Smooth muscle cell (in vitro differentiated cells): ENCODE data around the gene LGALS9C. TPM values are rescaled to one million over a fixed set of nuclear protein-coding genes. Genes with fewer than 3 reads are reported as not detected.
"Not testable (repeated sequence)": the region's sequence is repeated elsewhere in the genome, so short reads cannot be mapped to it uniquely, and the experiment has no call there.

ENCODE experiments used
- DNase-seq: peaks from one replicate; lab custom pipeline; 2025; ENCODE audit not compliant: unreplicated experiment; lab: John Stamatoyannopoulos, UW
- H2AFZ ChIP-seq: fragments of 200-600 bp; sonication (generic); 2 replicates; pipeline ENCODE4 v1.6.0; 2016; ENCODE audit warnings: antibody characterized with exemption, low read depth, mild to moderate bottlenecking
- H3F3A ChIP-seq: fragments of 200-600 bp; sonication (generic); 2 replicates; pipeline ENCODE4 v1.6.0; 2017; ENCODE audit warnings: antibody characterized with exemption, low read depth
- H3K27ac ChIP-seq: fragments of 200-600 bp; sonication (generic); 2 replicates; pipeline ENCODE4 v1.5.1; 2016; ENCODE audit warnings: low read depth, mild to moderate bottlenecking
- H3K27me3 ChIP-seq: fragments of 200-600 bp; sonication (generic); 2 replicates; pipeline ENCODE4 v1.6.1; 2016; ENCODE audit warnings: low read depth, mild to moderate bottlenecking
- H3K36me3 ChIP-seq: fragments of 200-600 bp; sonication (generic); 2 replicates; pipeline ENCODE4 v1.5.1; 2016; ENCODE audit warnings: low read depth
- H3K4me1 ChIP-seq: fragments of 200-600 bp; sonication (generic); 2 replicates; pipeline ENCODE4 v1.5.1; 2016; ENCODE audit warnings: low read depth
- H3K4me2 ChIP-seq: fragments of 200-600 bp; sonication (generic); 2 replicates; pipeline ENCODE4 v1.6.0; 2016; ENCODE audit warnings: mild to moderate bottlenecking
- H3K4me3 ChIP-seq: fragments of 200-600 bp; sonication (generic); 2 replicates; pipeline ENCODE4 v1.5.1; 2016; ENCODE audit warnings: mild to moderate bottlenecking
- H3K79me2 ChIP-seq: fragments of 200-600 bp; sonication (generic); 2 replicates; pipeline ENCODE4 v1.6.0; 2016; ENCODE audit warnings: low read depth, mild to moderate bottlenecking
- H3K9ac ChIP-seq: fragments of 200-600 bp; sonication (generic); 2 replicates; pipeline ENCODE4 v1.6.0; 2016; ENCODE audit warnings: low read depth
- H3K9me3 ChIP-seq: fragments of 200-600 bp; sonication (generic); replicated peaks from 2 replicates; pipeline ENCODE4 v1.5.1; 2016; ENCODE audit warnings: low read depth
- H4K20me1 ChIP-seq: fragments of 200-600 bp; sonication (generic); 2 replicates; pipeline ENCODE4 v1.6.0; 2016; ENCODE audit warnings: low read depth
- CTCF ChIP-seq: fragments of 200-600 bp; sonication (generic); IDR thresholded peaks from 2 replicates; pipeline ENCODE4 v1.5.1; 2017; ENCODE audit warnings: borderline replicate concordance, mild to moderate bottlenecking, antibody characterized with exemption; ENCODE audit not compliant: insufficient read depth, poor library complexity, severe bottlenecking
- whole genome bisulfite sequencing: methylation state at CpG from one replicate; pipeline ENCODE4 v1.1.7; 2016; ENCODE audit warnings: low lambda C conversion rate; 5-methylcytosine and 5-hydroxymethylcytosine counted together
- polyA plus RNA-seq: library from polyadenylated mRNA; unstranded; fragments of >200 nt; fragmentation: Nextera tagmentation; extraction: Ambion mirVana; gene quantifications from 2 replicates; pipeline ENCODE4 v1.2.1, GENCODE V29; 2016
- total RNA-seq: library from RNA; depleted of rRNA; stranded (reverse); fragments of >200 nt; gene quantifications from 2 replicates; pipeline ENCODE4 v1.2.3, GENCODE V29; 2014

LGALS9C gene
- total and polyA plus RNA-seq, 2 experiments from 2014 or later, result 0.88 to 22.0 TPM

DNA sequence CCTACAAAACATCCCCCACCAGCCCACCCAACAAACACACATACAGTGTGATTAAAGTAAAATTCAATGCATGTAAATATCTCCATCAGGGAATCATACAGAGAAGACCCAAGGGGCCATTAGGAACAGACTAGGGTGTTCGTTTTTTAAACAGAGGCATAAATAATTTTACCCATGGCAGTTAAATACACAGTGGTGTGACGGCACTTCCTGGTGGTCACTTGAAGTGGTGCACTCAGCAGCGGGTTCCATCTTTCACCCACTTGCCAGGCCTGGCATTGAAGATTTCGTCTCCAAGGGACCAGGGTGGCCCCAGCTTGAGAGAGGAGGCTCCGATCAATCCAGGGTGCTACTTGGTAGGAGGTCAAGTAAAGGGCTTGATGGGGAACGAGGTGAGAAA lies 20.5 kb downstream of the LGALS9C start:
- H3F3A ChIP-seq, H2AFZ ChIP-seq, H3K27ac ChIP-seq, H3K9me3 ChIP-seq, H3K9ac ChIP-seq, DNase-seq, H3K4me1 ChIP-seq, H3K4me2 ChIP-seq, H4K20me1 ChIP-seq, H3K27me3 ChIP-seq, H3K79me2 ChIP-seq, H3K36me3 ChIP-seq, H3K4me3 ChIP-seq: not testable (repeated sequence)
- TF ChIP-seq CTCF, result peak; percentile 25
- WGBS, result 64% methylated on average over 5 of the region's 6 CpGs

DNA sequence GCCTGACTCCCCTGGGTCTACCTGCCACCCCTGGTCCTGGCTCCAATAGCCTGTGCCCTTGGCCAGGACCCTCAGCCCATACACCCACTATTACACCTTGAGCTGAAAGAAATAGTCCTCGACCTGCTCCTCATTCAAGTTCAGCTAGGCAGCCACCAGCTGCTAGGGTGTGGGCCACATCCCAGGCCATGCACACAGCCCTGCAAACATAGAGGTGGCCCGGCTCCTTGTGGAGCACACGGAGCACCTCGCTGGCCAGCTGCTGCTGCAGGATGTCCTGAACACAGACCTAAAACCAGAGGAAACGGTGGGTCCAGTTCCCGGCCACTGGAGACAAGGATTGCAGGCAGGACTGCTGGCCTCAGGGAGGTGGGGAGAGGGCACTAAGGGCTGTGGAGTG lies 22.5 kb downstream of the LGALS9C start:
- not testable (repeated sequence) for H3K36me3 ChIP-seq, H3K9ac ChIP-seq, H3K79me2 ChIP-seq, H3K27ac ChIP-seq, H3K4me2 ChIP-seq, H3K27me3 ChIP-seq, H3F3A ChIP-seq, H2AFZ ChIP-seq, H4K20me1 ChIP-seq, H3K4me3 ChIP-seq, H3K9me3 ChIP-seq, H3K4me1 ChIP-seq, DNase-seq
- 92% methylated on average over 2 of the region's 6 CpGs for WGBS

DNA sequence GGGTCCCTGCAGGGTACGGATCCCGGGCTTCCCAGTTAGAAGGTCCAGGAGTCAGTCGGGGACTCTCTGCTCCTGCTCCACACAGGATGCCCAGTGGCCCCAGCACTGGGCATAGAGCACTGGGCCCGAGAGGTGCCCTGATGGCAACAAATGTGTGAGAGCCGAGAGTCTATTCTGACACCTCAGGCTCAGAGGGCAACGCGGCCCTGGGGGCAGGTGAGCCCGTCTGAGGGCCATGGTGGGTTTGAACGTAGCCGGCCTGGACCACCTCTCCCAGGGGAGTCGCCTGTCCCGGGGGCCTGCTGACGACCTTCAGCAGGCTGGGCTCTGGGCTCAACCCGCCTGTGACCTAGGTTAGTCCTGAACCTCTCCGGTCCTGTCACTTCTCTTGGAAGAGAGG lies 23.2 kb downstream of the LGALS9C start:
- H4K20me1 ChIP-seq, DNase-seq, H3K4me1 ChIP-seq, H3K27me3 ChIP-seq, H3K9me3 ChIP-seq, H3K27ac ChIP-seq, H3K36me3 ChIP-seq, H3K9ac ChIP-seq, H3K4me2 ChIP-seq, H3K79me2 ChIP-seq, H3F3A ChIP-seq, H3K4me3 ChIP-seq, H2AFZ ChIP-seq: not testable (repeated sequence)
- 93% methylated on average over 10 of the region's 15 CpGs for WGBS

DNA sequence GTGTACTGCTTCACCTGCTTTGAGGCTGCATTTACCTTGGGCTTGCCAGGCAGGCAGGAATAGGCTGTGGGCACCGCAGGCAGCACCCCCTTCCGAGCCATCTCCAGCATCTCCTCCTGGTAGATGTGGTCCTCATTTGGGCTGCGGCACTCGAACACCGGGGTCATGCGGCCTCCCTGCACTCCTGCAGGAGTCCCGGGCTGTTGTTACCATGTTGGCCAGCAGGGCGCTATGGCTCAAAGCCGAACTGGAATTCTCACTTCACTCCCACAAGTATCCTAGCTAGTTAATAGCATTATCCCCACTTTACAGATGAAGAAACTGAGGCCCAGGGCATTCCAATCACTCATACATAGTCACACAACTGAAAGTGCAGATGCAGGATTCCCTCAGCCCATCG lies 23.7 kb downstream of the LGALS9C start:
- not testable (repeated sequence) for H3K36me3 ChIP-seq, H2AFZ ChIP-seq, H3K4me2 ChIP-seq, DNase-seq, H3K79me2 ChIP-seq, H3K27ac ChIP-seq, H3K9me3 ChIP-seq, H3K4me3 ChIP-seq, H3K27me3 ChIP-seq, H3K9ac ChIP-seq, H3K4me1 ChIP-seq, H4K20me1 ChIP-seq, H3F3A ChIP-seq
- WGBS, result no CpG with 5 or more reads among the region's 10 CpGs

DNA sequence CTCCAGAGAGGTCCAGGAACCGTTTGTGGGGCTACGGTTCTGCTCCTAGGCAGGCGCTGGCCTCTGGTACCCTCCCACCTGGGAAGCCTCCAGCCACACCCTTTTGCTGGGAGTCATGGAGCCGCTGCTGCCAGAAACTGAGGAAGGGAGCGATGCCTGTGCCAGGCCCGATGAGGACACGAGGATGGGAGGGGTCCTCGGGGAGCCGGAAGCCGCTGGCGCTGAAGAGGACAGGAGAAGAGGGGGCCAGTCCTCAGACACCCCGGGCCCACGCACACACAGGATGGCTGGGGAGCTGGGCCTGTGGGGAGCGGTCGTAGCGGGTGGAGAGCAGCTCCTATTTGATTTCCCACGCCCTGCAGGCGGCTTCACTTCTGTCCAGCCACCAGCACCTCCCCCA lies 24.2 kb downstream of the LGALS9C start:
- not testable (repeated sequence) for DNase-seq, H3K4me2 ChIP-seq, H3K9ac ChIP-seq, H3K79me2 ChIP-seq, H3K36me3 ChIP-seq, H3K9me3 ChIP-seq, H3K4me1 ChIP-seq, H3F3A ChIP-seq, H4K20me1 ChIP-seq, H3K4me3 ChIP-seq, H2AFZ ChIP-seq, H3K27me3 ChIP-seq, H3K27ac ChIP-seq
- 84% methylated on average over 8 of the region's 18 CpGs for WGBS

GRCh38 chr17:18503221-18503620 lies 26.6 kb downstream of the LGALS9C start:
- not testable (repeated sequence) for H3K4me1 ChIP-seq, DNase-seq, H3K79me2 ChIP-seq, H4K20me1 ChIP-seq, H3K27ac ChIP-seq, H2AFZ ChIP-seq, H3K4me2 ChIP-seq, H3K36me3 ChIP-seq, H3K4me3 ChIP-seq, H3K27me3 ChIP-seq, H3K9me3 ChIP-seq, H3F3A ChIP-seq, H3K9ac ChIP-seq
- 60% methylated on average over 1 of the region's 5 CpGs for WGBS

DNA sequence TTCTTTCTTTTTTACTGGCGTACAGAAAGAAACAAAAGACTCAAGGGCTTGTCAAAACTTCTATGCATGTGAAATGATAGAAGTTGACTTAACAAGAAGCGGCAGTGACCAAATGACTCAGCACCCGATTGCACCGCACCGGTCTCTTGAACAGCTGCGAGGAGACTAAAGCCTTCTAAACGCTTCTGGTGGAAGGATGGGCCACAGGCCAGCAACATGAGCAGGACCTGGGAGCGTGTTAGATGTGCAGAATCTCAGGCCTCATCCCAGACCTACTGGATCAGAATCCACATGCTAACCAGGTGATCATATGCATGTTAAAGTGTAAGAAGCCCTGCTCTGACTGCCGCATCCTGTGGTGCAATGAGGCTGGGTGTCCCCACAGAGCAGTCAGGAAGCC lies 31.1 kb downstream of the LGALS9C start:
- H3F3A ChIP-seq, H3K4me2 ChIP-seq, DNase-seq, H3K4me3 ChIP-seq, H3K9me3 ChIP-seq, H3K36me3 ChIP-seq, H3K9ac ChIP-seq, H3K27ac ChIP-seq, H2AFZ ChIP-seq, H3K4me1 ChIP-seq, H4K20me1 ChIP-seq, H3K79me2 ChIP-seq, H3K27me3 ChIP-seq: not testable (repeated sequence)
- 92% methylated on average over 2 of the region's 9 CpGs for WGBS

DNA sequence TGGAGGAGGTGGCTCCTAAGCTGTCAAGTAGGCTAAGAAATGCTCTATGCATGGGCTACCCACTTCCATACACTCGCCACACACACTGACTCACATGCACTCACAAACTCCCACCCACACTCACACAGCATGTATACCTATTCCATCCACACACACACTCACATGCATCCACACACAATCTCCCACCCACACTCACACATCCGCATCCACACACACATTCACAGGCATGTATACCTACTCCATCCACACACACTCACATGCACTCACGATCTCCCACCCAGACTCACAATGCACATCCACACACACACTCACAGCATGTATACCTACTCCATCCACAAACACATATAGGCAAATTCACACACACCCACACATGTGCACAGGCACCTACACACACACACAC lies 32.1 kb downstream of the LGALS9C start:
- not testable (repeated sequence) for H3K27ac ChIP-seq, H3K4me2 ChIP-seq, DNase-seq, H3F3A ChIP-seq, H3K4me1 ChIP-seq, H4K20me1 ChIP-seq, H3K36me3 ChIP-seq, H3K9ac ChIP-seq, H3K27me3 ChIP-seq, H3K9me3 ChIP-seq, H3K79me2 ChIP-seq, H2AFZ ChIP-seq, H3K4me3 ChIP-seq
- 95% methylated on average over 2 of the region's 3 CpGs for WGBS
